Body of pancreas (tissue), 4 donors: ENCODE results near the gene ANXA4.

Source experiments
- POLR2A ChIP-seq, 3 donors: fragments of 450-650 bp; IDR thresholded peaks; one replicate each; pipeline ENCODE4 v1.6.1; 2016; ENCODE audit warnings: antibody characterized with exemption in 3 of 3, mild to moderate bottlenecking in 2 of 3
- TF ChIP-seq, protein P1 (sequence below), 7 experiments: fragments of 450-650 bp in 4 of 7; fragments of 200-600 bp in 3 of 7; sonication (generic) in 3 of 7; IDR thresholded peaks; one replicate each; pipeline ENCODE4 v1.5.1; 2016 to 2019; ENCODE audit warnings: antibody characterized with exemption in 7 of 7

DNA sequence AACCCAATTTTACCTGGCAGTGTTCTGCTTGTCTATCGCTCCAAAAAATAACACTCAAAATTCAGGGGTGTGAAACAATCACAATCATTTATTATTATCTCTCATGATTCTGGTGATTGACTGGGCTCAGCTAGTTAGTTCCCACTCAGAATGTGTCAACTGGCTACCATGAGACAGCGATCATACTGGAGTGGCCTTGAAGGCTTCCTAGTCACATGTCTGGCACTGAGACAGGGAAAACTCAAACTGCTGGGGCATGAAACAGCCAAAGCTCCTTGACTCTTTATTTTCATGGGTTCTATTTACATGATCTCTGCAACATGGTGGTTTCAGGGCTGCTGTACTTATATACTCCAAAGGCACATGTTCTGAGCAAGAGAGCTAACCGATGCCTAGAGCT is 6.2 kb upstream of the ANXA4 start:
- TF ChIP-seq POLR2A (IDR thresholded peaks at IDR 0.05), result no peak
- TF ChIP-seq, protein P1, sequence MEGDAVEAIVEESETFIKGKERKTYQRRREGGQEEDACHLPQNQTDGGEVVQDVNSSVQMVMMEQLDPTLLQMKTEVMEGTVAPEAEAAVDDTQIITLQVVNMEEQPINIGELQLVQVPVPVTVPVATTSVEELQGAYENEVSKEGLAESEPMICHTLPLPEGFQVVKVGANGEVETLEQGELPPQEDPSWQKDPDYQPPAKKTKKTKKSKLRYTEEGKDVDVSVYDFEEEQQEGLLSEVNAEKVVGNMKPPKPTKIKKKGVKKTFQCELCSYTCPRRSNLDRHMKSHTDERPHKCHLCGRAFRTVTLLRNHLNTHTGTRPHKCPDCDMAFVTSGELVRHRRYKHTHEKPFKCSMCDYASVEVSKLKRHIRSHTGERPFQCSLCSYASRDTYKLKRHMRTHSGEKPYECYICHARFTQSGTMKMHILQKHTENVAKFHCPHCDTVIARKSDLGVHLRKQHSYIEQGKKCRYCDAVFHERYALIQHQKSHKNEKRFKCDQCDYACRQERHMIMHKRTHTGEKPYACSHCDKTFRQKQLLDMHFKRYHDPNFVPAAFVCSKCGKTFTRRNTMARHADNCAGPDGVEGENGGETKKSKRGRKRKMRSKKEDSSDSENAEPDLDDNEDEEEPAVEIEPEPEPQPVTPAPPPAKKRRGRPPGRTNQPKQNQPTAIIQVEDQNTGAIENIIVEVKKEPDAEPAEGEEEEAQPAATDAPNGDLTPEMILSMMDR (IDR thresholded peaks at IDR 0.05), result no peak
